HG03175 (cell line): ENCODE measurements around the gene DCUN1D3.
"Not testable (repeated sequence)": the region's sequence is repeated elsewhere in the genome, so short reads cannot be mapped to it uniquely, and the experiment has no call there.

Experiments used
- ATAC-seq: cut with Tn5 transposase; IDR thresholded peaks from one replicate; pipeline ENCODE4 v1.9.1; 2021; ENCODE audit warnings: mild to moderate bottlenecking, moderate library complexity; ENCODE audit not compliant: unreplicated experiment

The DCUN1D3 gene

DNA sequence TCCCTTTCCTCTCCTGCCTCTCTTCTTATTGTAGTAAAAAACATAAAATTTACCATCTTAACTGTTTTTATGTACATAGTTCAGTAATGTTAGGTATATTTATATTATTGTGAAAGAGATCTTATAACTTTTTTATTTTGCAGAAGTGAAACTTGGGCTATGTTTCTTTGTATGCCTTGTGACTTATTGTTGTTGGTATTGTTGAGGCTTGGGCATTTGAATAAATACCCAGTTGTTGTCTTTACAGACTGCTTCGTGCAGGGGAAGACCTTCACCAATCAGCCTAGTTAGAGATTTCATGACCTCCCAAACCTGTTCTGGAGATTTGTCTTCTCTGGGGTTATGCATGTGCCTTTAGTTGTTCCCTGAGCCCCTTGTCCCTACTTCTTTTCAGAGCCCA lies 61.9 kb downstream of the DCUN1D3 start:
- ATAC-seq: no peak

DNA sequence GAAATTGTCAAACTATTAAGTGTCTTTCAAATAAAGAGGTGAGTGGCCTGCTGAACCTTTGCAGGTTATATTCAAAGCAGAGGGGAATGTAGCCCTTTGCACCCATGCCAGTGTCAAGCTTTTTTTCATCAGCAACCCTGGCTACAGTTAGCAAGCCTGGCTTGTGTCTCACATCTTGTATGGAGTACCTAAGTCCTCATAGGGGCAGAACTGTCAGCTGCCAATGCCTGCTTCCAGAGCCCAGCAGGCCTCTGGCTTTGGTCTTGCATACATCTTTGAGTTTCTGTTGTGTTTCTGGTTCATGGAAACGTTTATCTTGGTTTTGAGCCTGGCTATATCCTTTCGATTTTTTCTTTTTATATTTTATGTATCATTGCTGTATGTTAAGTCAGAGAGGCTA lies 67.1 kb downstream of the DCUN1D3 start:
- no peak for ATAC-seq

DNA sequence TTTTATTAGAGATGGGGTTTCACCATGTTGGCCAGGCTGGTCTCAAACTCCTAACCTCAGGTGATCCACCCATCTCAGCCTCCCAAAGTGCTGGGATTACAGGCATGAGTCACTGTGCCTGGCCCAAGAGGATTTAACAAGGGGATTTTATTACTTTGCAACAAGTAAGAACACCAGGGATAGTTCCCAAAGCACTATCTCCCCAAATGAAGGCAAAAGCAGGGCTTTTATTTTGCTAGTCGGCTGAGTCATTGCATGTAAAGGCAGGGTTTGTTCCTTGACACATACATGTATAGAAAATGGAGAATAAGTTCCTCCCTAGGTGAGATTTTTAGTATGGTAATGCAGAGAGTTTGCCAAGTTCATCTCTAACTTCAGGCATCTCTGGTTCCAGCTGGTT lies 69.8 kb downstream of the DCUN1D3 start:
- ATAC-seq: no peak

DNA sequence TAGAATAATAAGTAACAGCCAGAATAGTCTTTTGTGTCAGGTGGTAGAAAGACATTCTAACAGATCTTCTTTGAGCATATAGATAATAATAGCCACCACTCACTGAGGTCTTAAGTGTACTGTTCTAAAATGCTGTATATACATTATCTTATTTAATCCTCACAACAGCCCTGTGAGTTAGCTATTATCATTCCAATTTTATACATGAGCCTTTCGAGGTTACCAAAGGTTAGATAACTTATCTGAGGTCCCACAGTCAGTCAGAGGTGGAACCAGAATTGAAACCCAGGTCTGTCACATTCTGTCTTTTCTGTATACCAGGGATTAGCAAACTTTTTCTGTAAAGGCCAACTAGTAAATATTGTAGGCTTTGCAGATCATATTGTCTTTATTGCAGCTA lies 70.6 kb downstream of the DCUN1D3 start:
- ATAC-seq: no peak

DNA sequence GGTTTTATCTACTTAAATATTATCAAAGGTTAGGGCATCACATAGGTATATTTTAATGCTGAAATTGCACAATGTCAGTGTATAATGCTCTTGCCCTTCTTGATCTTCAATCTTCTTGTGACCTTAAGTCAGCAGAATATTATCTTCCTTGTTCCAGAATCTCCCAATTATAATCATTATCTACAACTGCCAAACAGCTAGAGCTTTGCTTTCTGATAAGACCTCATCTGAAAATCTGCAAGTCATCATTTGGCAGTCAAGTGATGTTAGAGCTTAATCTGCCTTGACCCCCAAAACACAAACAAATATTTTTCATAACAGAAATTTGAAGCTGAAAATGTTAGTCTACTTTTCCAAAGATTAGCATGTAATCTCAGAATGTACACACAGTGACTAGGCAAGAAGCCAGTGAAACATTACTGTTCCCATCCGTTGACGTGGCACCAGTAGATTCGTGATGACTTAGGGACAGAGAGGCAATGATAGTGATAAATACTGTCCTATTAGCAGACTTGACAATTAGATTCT lies 74.1 kb downstream of the DCUN1D3 start:
- no peak for ATAC-seq

DNA sequence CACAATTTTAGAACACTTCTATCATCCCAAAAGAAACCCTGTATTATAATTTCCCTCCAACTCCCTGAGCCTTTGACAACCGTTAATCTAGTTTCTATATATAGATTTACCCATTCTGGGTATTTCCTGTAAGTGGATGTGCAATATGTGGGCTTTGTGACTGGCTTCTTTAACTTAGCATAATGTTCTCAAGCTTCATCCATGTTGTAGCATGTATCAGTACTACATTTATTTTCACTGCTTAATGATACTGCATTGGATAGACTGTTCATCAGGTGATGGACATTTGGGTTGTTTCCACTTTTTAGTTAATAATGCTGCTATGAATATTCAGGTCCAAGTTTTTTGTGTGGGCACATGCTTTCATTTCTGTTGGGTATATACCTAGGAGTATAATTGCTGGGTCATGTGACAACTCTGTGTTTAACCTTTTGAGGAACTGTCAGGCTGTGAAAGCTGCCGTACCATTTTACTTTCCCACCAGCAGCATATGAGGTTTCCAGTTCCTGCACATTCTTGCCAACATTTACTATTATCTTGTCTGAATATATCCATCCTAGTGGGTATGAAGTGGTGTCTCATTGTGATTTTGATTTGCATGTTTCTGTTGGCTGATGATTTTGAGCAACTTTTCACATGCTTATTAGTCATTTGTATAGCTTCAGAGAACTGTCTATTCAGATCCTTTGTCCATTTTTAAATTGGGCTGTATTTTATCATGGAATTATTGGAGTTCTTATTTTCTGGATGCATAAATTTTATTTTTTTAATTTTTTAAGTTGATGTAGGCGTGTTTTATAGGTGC lies 77.4 kb downstream of the DCUN1D3 start:
- no peak for ATAC-seq

DNA sequence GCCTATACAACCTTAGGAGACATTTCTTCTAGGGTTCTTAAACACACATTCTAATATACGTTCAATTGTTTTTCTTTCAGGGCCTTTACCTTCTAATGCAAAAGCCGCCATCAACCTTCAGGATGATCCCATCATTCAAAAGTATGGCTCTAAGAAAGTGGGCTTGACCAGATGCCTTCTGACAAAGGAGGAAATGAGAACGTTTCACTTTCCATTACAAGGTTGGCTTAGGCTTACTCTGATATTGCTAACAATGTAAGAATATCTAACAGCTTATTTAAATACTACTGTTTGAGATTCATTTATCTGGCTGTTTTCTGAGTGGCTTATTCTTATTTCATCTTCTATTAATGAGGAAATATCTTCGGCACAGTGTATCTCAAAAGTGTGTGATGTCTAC lies 78.5 kb downstream of the DCUN1D3 start:
- no peak for ATAC-seq

DNA sequence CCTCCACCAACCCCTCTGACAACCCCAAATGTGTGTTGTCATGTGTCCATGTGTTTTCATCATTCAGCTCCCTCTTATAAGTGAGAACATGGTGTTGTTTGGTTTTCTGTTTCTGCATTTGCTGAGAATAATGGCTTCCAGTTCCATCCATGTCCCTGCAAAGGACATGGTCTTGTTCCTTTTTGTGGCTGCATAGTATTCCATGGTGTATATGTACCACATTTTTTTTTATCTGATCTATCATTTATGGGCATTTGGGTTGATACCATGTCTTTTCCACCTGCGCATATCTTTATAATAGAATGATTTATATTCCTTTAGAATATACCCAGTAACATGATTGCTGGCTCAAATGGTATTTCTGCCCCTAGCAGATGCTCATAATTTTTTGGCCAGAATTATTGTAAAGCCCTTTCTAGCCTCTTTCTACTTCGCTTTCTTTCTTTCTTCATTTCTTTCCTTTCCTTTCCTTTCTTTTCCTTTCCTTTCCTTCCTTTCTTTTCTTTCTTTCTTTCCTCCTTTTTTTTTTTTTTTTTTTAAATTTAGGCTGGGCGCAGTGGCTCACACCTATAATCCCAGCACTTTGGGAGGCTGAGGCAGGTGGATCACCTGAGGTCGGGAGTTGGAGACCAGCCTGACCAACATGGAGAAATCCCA lies 81.1 kb downstream of the DCUN1D3 start:
- ATAC-seq: no peak

DNA sequence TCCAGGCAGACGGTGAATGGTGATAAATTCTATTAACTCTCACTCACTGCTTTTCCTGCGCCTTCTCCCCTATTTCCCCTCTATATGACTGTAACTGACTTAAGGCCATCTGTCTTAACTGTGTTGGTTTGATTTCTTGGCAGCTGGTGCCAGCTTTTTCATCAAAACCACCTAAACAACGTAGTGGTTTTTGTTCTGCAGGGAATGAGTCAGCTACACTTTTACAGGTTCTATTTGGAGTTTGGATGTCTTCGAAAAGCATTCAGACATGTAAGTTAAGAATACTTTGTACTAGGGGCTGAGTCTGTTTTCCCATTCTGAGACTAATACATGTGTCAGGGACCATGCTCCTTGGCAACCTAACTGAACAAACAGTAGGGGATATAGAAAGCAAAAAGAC lies 85.4 kb downstream of the DCUN1D3 start:
- no peak for ATAC-seq

DNA sequence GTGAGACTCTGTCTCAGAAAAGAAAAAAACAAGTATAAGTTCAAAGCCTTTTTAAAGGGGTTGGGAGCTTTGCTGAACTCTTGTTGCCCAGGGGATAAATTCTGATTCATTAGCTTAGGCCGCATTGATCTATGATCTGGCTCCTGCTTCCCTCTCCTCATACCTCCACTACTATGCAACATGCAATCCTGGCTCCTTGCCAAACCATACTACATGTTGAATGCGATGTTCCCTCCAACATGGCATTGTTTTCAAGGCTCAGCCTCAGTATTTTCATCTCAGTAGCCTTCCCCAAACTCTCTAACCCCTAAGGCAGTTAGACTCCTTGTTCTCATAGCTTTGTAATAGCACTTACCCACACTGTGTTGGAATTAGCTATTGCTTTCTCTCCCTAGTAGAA lies 87.6 kb downstream of the DCUN1D3 start:
- no peak for ATAC-seq

DNA sequence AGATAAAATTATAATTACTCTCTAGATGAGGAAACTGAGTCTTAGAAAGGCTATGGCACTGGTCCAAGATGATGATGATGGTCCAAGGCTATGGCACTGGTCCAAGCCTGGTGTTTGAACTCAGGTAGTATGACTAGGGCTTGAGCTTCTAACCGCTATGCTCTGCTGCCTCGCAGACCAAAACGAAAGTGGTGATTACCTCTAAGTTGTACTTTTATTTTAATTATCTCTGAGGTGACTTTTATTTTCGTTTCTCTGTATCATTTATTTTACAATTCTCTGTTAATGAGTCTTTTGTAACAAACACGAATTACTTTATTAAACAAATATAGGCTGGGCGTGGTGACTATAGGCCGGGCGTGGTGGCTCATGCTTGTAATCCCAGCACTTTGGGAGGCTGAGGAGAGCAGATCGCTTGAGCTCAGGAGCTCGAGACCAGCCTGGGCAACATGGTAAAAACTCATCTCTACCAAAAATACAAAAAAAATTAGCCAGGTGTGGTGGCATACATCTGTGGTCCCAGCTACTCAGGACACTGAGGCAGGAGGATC lies 88.2 kb downstream of the DCUN1D3 start:
- no peak for ATAC-seq

DNA sequence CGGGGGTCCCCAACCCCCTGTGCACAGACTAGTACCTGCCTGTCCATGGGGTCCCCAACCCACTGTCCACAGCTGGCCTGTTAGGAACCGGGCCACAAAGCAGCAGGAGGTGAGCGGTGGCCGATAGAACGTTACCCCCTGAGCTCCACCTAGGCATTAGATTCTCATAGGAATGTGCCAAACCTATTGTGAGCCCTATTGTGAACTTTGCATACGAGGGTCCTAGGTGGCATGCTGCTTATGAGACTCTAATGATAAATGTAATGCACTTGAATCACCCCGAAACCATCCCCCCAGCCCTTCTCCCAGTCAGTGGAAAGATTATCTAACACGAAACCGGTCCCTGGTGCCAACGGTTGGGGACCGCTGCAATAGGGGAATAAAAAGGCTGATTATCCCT lies 92.3 kb downstream of the DCUN1D3 start:
- ATAC-seq: no peak

DNA sequence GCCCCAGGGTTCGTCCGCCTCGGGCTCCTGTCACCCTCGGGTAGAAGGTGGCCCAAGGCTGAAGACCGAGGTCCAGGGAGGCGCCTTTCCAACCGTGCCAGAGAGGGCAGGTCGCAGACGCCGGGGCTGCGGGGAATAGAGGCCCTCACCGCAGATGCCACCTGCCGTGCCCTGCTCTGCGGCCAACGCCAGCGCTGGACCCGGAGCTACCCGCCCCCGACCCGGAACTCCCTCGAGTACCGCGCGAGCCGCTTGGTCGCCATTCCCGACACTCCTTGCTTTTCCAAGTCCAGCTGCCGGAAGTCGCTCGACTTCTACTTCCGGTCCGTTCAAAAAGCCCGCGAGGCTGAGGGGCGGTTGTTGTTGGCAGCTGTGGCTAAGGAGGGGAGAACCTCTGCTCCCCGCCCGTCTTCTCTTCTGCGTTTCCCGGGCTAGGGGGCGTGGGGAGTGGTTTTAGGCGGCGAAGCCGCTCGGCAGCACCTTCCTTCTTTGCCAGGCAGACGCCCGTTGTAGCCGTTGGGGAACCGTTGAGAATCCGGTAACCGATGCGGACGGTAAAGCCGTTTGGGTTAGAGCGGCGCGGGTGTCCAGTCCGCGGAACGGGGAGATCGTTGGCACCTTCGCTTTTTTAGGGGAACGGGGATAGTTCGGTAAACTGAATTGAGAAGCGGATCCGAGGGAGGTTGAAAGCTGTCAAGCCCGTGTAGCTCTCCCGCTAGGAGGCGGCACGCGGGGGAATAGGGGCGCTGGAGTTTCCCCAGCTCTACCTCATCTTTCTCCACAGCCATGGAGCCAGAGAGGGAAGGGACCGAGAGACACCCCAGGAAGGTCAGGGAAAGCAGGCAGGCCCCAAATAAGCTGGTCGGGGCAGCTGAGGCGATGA lies 93.7 kb downstream of the DCUN1D3 start, which contains the start of the genes ERI2 and REXO5:
Gene ERI2, minus strand, starts transcription at position 305 of the 883 bp plus-strand sequence. Its CDS starts 42 bp downstream, at position 263.
Gene REXO5, plus strand, starts transcription at position 360 of the 883 bp plus-strand sequence. Its CDS starts 427 bp downstream, at position 787.
- peak; percentile 83 for ATAC-seq

DNA sequence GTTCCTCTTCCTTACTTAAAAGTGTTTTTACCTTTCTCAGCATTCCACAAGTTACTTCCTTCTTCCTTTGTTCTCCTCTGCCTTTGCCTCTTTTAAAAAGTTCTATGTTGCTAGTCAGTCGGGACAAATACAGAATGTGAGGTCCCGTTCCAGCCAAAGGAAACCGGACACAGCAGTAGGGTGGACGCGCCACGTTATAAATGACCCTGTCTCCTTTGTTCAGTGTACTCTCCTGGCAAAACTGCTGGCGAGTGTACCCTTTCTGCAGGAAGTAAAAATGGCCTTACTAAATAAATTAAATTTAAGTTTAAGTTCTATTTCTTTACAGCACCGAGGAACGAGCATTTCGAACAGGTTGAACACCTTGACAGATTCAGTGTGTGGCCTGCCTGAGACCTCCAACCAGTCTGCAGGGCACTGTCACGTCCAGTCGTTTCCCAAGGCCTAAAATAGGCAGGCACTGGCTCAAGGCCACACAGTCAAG lies 94.4 kb downstream of the DCUN1D3 start:
- ATAC-seq: not testable (repeated sequence)
